Ovary (tissue), 9 donors: ENCODE data around the gene ARHGAP19. TPM values are rescaled to one million over a fixed set of nuclear protein-coding genes. Genes with fewer than 3 reads are reported as not detected.

Source experiments
- DNase-seq, 5 donors: peaks; one replicate each; pipeline ENCODE4 v3.0.0-alpha.2; 2019 to 2020
- H3K27ac ChIP-seq, 2 donors: fragments of 200-600 bp; one replicate each; pipeline versions ENCODE4 v1.5.1 to v1.8.0; 2019 to 2022
- H3K27me3 ChIP-seq: fragments of 200-600 bp; one replicate; pipeline ENCODE4 v1.8.0; 2022
- H3K36me3 ChIP-seq: fragments of 200-600 bp; sonication (generic); one replicate; pipeline ENCODE4 v1.5.1; 2019
- H3K4me1 ChIP-seq: one replicate; pipeline ENCODE4 v1.8.1; 2013; ENCODE audit warnings: mild to moderate bottlenecking, moderate library complexity; ENCODE audit not compliant: insufficient read depth
- H3K4me3 ChIP-seq: fragments of 200-600 bp; sonication (generic); one replicate; pipeline ENCODE4 v1.5.1; 2017
- H3K9me3 ChIP-seq, 2 donors: fragments of 200-600 bp in 1 of 2; sonication (generic) in 1 of 2; one replicate each; pipeline versions ENCODE4 v1.5.1 to v1.8.1; 2013 to 2019; ENCODE audit warnings: mild to moderate bottlenecking in 1 of 2, moderate library complexity in 1 of 2
- CTCF ChIP-seq, 3 donors: fragments of 450-650 bp in 2 of 3; fragments of 200-600 bp in 1 of 3; IDR thresholded peaks; one replicate each; pipeline versions ENCODE4 v1.5.1 to v1.8.0; 2016 to 2022; ENCODE audit warnings: antibody characterized with exemption in 3 of 3, mild to moderate bottlenecking in 1 of 3
- EP300 ChIP-seq: sonication (generic); formaldehyde crosslinking; IDR thresholded peaks from one replicate; pipeline ENCODE4 v1.6.1; 2017; ENCODE audit warnings: antibody characterized with exemption
- POLR2A ChIP-seq: fragments of 450-650 bp; IDR thresholded peaks from one replicate; pipeline ENCODE4 v1.6.1; 2017; ENCODE audit warnings: antibody characterized with exemption, mild to moderate bottlenecking, moderate library complexity
- WGBS, 3 donors: extraction: QIAGEN DNeasy Blood & Tissue Kit in 1 of 3; methylation state at CpG; one replicate each; pipeline versions ENCODE4 v1.1.5 to v1.1.7; 2013 to 2017; 5-methylcytosine and 5-hydroxymethylcytosine counted together
- intact Hi-C, 4 donors: fragments of 100-400 bp; cut with DNase I; formaldehyde crosslinking; loops; one replicate each; pipeline versions ENCODE4 v1.11.0 to v1.15.1; 2022 to 2023
- polyA plus RNA-seq, 2 donors: library from polyadenylated mRNA; stranded (reverse); fragments of 200-250 nt in 1 of 2; fragments of 350-450 nt in 1 of 2; fragmentation: Illumina TruSeq in 1 of 2; extraction: RNeasy Lipid Tissue Mini Kit (QIAGEN cat#74804) in 1 of 2; gene quantifications; one replicate each; pipeline ENCODE4 v1.2.3, GENCODE V29; 2013 to 2014
- total RNA-seq, 7 donors: library from RNA; depleted of rRNA in 2 of 7; stranded (reverse); fragments of >200 nt in 2 of 7; fragmentation: NEBNext Ultra II Directional in 3 of 7; extraction: Animal tissue kit (Norgen Biotek cat#: 25700) in 3 of 7; gene quantifications; one replicate each; pipeline versions ENCODE4 v1.1.0 to v1.2.4, GENCODE V29; 2016 to 2023
- donor health status: DM: no; HTN: no; CAD: no; lungs with moderate emphysema.
- donor health status: DM: no; HTN: no; CAD: no.
- donor health status: Bipolar disorder and iron deficiency.
- donor health status: DM: yes; HTN: yes; CAD: no.
- donor health status: DM: no; HTN: no; CAD: no.
- donor health status: DM: yes; HTN: yes; CAD: no.

Gene ARHGAP19
- total and polyA plus RNA-seq, 9 donors = 6.7 to 18.1 (median 13.5) TPM

DNA sequence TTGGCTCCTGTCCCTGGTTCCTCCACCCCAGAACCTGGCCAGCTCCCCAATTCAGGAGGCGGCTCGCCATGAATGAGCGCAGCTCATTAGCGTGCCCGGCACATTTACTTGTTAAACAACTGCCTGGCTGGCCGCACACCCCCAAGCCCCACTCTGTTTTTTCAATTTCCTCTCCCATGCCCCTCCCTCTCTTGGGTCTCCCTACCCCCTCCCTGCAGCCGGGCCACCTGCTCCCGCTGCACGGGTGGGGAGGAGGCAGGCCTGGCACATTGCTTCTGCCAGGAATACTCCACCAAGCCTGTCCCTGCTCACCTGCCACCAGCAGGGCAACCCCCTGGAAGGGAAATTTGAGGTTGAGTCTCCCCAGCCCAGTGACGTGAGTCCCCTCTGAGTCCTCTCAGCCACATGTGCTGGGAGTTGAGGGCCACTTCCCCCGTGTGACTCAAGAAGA, 104.2 kb downstream of the ARHGAP19 start:
- 55 to 67% (median 56%) methylated on average over 11 of the region's 11 CpGs for WGBS, 3 donors
- intact Hi-C loops = no loop called here
- Histone ChIP-seq H3K27ac (no peak overlapping the region), H3K27me3 (peaks cover 4% of the 10 kb centered on the region), H3K4me1 (peaks cover 1% of the 10 kb centered on the region), H3K4me3 (no peak overlapping the region), H3K36me3 (no peaks in the 10 kb centered on the region), H3K9me3 (no peaks in the 10 kb centered on the region)
- no peak for TF ChIP-seq CTCF (IDR thresholded peaks at IDR 0.05)
- TF ChIP-seq POLR2A = no peak
- no peak for TF ChIP-seq EP300
- DNase-seq = no peak

GRCh38 chr10:97186911-97187310, 105.5 kb downstream of the ARHGAP19 start:
- intact Hi-C loops = no loop called here
- TF ChIP-seq POLR2A (no peak), EP300 (no peak), CTCF (IDR thresholded peaks at IDR 0.05) (no peak)
- Histone ChIP-seq H3K27ac (no peak overlapping the region), H3K36me3 (no peaks in the 10 kb centered on the region), H3K4me3 (no peak overlapping the region), H3K4me1 (peaks cover 1% of the 10 kb centered on the region), H3K27me3 (peaks cover 4% of the 10 kb centered on the region), H3K9me3 (no peaks in the 10 kb centered on the region)
- WGBS, 3 donors = 87 to 91% (median 90%) methylated on average over 18 of the region's 18 CpGs
- no peak for DNase-seq

DNA sequence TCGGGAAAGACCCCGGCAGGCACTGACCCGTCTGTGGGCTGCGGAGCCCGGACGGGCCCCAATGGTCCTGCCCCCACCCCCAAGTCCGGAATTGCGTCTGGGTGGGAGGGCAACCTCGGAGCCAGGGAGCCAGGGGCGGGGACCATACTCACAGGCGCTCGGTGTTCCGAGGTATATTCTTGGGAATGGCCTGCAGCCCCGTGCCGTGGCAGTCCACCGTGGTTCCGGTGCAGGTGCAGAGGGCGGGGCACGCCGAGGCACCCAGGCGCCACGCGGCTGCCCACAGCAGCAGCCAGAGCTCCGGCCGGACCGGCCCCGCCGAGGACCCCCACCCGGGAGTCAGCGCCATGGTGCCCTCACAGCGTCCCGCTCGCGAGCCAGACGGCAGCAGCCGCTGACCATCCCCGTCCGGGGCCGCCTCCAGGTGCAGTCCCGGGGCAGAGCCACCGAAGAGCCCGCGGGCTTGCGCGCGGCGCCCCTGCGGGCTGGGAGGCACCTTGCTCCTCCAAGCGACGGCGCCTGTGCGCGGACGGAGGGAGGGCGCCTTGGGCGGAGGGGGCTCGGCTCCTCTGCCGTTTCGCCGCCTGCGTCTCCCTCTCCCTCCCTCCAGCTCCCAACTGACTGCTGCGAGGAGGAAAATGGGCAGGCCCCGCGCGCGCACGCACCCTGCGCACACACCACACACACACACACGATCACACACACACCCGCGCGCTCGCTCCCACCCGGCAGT, 106.9 kb downstream of the ARHGAP19 start, which contains the start of gene SLIT1:
TSS of gene SLIT1 (minus strand) at position 634 of the 733 bp plus-strand sequence. CDS start at position 349, 285 bp downstream.
- peaks cover 4% of the 10 kb centered on the region for H3K27me3 ChIP-seq
- 0 to 1% (median 1%) methylated on average over 48 to 74 of the region's 74 CpGs for WGBS, 3 donors
- no peak for TF ChIP-seq POLR2A
- no peak for TF ChIP-seq CTCF (IDR thresholded peaks at IDR 0.05)
- no peak for TF ChIP-seq EP300
- intact Hi-C loops = no loop called here
- no peak within 1 kb of the TSS for H3K27ac ChIP-seq
- H3K4me1 ChIP-seq = peaks cover 1% of the 10 kb centered on the region
- DNase-seq = peak in 1 of 5 donors; percentile 28
- no peaks in the 10 kb centered on the region for H3K36me3 ChIP-seq
- H3K4me3 ChIP-seq = no peak within 1 kb of the TSS
- no peaks in the 10 kb centered on the region for H3K9me3 ChIP-seq

GRCh38 chr10:97184971-97185325, 107.5 kb downstream of the ARHGAP19 start:
- TF ChIP-seq CTCF (IDR thresholded peaks at IDR 0.05) = no peak
- no peak for TF ChIP-seq EP300
- TF ChIP-seq POLR2A = no peak
- Histone ChIP-seq H3K27ac (no peak overlapping the region), H3K27me3 (peaks cover 4% of the 10 kb centered on the region), H3K4me1 (peaks cover 1% of the 10 kb centered on the region), H3K4me3 (no peak overlapping the region), H3K36me3 (no peaks in the 10 kb centered on the region), H3K9me3 (no peaks in the 10 kb centered on the region)
- 22 to 29% (median 28%) methylated on average over 15 to 17 of the region's 17 CpGs for WGBS, 3 donors
- intact Hi-C loops = no loop called here
- no peak for DNase-seq
